ENCODE results near the gene THAP12.
"Not testable (repeated sequence)": the region's sequence is repeated elsewhere in the genome, so short reads cannot be mapped to it uniquely, and the experiment has no call there.

GRCh38 chr11:76323375-76323774 is 57.6 kb downstream of the THAP12 start:
- not testable (repeated sequence) for TF ChIP-seq CTCF, POLR2A (IDR thresholded peaks at IDR 0.05)
